Nephron progenitor cell (in vitro differentiated cells): ENCODE results near the gene PIAS1.
"Not testable (repeated sequence)": the region's sequence is repeated elsewhere in the genome, so short reads cannot be mapped to it uniquely, and the experiment has no call there.

Experiments
- DNase-seq: peaks from one replicate; pipeline ENCODE4 v3.0.0; 2021
- H3K27ac Mint-ChIP-seq: 2 replicates; pipeline ENCODE4 v1.8.0; 2021; ENCODE audit warnings: mild to moderate bottlenecking, moderate library complexity, mixed read lengths
- H3K27me3 Mint-ChIP-seq: 2 replicates; pipeline ENCODE4 v1.8.0; 2021; ENCODE audit warnings: mild to moderate bottlenecking, low read depth, mixed read lengths; ENCODE audit not compliant: poor library complexity
- H3K36me3 Mint-ChIP-seq: 2 replicates; pipeline ENCODE4 v1.8.0; 2021; ENCODE audit warnings: low read depth, mixed read lengths
- H3K4me1 Mint-ChIP-seq: 2 replicates; pipeline ENCODE4 v1.8.0; 2021; ENCODE audit warnings: mixed read lengths
- H3K4me3 Mint-ChIP-seq: 2 replicates; pipeline ENCODE4 v1.8.0; 2021; ENCODE audit warnings: mild to moderate bottlenecking, moderate library complexity, mixed read lengths
- H3K9me3 Mint-ChIP-seq: 2 replicates; pipeline ENCODE4 v1.8.0; 2021; ENCODE audit warnings: mild to moderate bottlenecking, moderate library complexity, mixed read lengths
- TF ChIP-seq, protein P1 (sequence below): fragments of 200-600 bp; sonication (generic); IDR thresholded peaks from 2 replicates; pipeline ENCODE4 v1.5.0; 2021; ENCODE audit warnings: antibody characterized with exemption

Gene PIAS1

DNA sequence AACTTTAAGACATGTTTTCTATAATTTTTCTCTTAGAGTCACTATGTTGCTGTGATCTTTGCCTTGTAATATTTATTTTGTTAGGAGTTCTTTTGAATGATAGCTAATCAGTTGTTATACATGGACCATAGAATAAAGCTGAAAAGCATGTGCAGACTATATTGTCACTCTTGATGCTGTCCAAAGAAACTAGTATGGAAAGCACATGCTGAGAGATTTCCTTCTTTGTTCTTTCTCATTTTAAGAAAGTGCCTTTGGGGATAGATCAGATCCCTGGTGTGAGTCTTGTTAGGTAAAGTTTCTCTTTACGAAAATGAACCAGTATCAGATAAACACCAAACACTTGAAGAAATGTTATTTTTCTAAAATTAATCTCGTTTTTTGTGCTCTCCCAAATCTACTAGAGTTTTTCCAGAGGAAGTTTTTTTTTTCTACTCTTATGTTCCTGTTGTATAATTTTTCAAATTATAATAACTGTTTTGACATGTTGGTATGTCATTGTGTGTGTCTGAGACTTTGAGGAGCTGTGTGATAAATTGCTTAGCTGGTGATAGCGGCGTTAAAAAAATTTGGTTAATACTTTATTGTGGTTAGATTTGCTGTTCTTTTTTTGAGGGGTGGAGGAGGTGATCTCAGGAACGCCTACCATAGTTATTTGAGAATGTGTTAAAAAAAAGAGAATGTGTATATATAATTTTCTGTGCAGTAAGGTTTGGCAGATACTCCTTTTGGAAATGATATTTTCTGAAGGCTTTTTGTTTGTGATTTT is 2.2 kb downstream of the PIAS1 start:
- H3K27me3 Mint-ChIP-seq, result peaks cover 4% of the 10 kb centered on the region
- peaks cover 20% of the 10 kb centered on the region for H3K36me3 Mint-ChIP-seq
- H3K4me1 Mint-ChIP-seq, result peaks cover 44% of the 10 kb centered on the region
- no peak for DNase-seq
- peak overlapping the region; percentile 64 for H3K27ac Mint-ChIP-seq
- TF ChIP-seq, protein P1, sequence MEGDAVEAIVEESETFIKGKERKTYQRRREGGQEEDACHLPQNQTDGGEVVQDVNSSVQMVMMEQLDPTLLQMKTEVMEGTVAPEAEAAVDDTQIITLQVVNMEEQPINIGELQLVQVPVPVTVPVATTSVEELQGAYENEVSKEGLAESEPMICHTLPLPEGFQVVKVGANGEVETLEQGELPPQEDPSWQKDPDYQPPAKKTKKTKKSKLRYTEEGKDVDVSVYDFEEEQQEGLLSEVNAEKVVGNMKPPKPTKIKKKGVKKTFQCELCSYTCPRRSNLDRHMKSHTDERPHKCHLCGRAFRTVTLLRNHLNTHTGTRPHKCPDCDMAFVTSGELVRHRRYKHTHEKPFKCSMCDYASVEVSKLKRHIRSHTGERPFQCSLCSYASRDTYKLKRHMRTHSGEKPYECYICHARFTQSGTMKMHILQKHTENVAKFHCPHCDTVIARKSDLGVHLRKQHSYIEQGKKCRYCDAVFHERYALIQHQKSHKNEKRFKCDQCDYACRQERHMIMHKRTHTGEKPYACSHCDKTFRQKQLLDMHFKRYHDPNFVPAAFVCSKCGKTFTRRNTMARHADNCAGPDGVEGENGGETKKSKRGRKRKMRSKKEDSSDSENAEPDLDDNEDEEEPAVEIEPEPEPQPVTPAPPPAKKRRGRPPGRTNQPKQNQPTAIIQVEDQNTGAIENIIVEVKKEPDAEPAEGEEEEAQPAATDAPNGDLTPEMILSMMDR, result no peak
- H3K4me3 Mint-ChIP-seq, result peak overlapping the region; percentile 96
- no peaks in the 10 kb centered on the region for H3K9me3 Mint-ChIP-seq

DNA sequence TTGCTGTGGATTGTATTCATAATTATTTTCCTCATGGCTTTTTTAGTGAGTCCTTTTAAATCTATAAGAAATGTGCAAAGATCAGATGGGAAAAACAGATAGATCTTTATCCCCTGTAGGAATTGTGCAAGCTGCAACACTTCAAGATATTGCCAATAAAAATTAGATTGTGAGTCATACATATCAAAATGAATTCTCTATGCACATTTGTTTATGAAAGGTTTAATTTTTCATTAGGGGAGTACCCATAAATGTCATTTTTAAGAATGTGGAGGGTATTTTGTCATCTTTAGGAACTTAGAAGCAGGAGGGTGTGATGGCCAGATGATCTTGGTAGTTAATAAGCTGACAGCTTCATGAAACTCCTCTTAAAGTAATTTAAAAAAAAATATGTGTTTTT is 2.9 kb downstream of the PIAS1 start:
- Mint-ChIP-seq H3K27me3 (peaks cover 4% of the 10 kb centered on the region), H3K4me1 (peaks cover 51% of the 10 kb centered on the region), H3K36me3 (peaks cover 22% of the 10 kb centered on the region), H3K4me3 (peak overlapping the region; percentile 96), H3K9me3 (no peaks in the 10 kb centered on the region), H3K27ac (no peak overlapping the region)
- TF ChIP-seq, protein P1, result no peak
- DNase-seq, result no peak

DNA sequence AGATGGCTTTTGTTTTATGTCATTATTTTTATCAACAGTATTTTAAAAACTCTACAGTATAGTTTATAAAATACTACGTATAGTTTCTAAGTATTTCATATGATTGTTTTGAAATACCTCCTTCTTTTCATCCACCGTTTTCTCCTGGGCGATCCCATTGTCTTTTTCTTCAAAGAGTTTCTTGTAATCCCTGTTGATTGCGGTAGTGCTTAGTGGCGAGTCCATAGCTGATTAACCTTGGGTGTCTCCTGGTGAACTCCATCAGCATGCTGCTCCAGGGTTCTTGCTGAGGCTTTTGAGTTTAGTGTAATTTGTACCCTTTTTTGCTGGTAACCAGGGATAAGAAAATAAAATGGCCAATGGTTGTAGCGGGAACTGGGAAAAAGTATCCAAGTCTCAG is 3.6 kb downstream of the PIAS1 start:
- no peak for DNase-seq
- no peaks in the 10 kb centered on the region for H3K27me3 Mint-ChIP-seq

DNA sequence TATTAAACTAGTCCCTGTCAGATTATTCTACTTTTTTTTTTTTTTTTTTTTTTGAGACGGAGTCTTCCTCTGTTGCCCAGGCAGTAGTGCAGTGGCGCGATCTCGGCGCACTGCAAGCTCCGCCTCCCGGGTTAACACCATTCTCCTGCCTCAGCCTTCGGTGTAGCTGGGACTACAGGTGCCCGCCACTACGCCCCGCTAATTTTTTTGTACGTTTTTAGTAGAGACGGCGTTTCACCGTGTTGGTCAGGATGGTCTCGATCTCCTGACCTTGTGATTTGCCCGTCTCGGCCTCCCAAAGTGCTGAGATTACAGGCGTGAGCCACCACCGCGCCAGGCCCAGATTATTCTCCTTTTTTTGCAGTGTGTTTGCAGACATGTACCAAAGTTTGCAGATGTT is 4.9 kb downstream of the PIAS1 start:
- Mint-ChIP-seq H3K4me1 (peaks cover 51% of the 10 kb centered on the region), H3K36me3 (peaks cover 22% of the 10 kb centered on the region)
- H3K27ac Mint-ChIP-seq, H3K9me3 Mint-ChIP-seq, H3K27me3 Mint-ChIP-seq, DNase-seq, H3K4me3 Mint-ChIP-seq: not testable (repeated sequence)

More for the DNA sequence above, 3.6 kb downstream of the PIAS1 start:
- no peaks in the 10 kb centered on the region for H3K9me3 Mint-ChIP-seq
- H3K4me3 Mint-ChIP-seq, result peak overlapping the region; percentile 96
- TF ChIP-seq, protein P1, result no peak
- peaks cover 22% of the 10 kb centered on the region for H3K36me3 Mint-ChIP-seq
- peak overlapping the region; percentile 13 for H3K27ac Mint-ChIP-seq
- H3K4me1 Mint-ChIP-seq, result peaks cover 56% of the 10 kb centered on the region

DNA sequence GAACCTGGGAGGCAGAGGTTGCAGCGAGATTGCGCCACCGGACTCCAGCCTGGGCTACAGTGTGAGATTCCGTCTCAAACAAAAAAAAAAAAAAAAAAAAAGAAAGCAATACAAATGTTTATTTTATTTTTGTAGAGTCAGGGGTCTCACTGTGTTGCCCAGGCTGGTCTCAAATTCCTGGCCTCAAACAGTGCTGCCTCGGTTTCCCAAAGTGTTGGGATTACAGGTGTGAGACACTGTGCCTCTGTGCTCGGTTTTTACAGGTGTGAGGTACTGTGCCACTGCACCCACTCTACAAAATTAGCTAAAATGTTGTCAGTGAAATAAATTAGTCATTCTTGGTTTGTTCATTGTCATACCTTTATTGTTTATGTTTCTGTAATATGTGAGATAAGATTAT is 5.5 kb downstream of the PIAS1 start:
- TF ChIP-seq, protein P1, result no peak
- Mint-ChIP-seq H3K27me3 (no peaks in the 10 kb centered on the region), H3K36me3 (peaks cover 22% of the 10 kb centered on the region), H3K4me3 (no peak overlapping the region), H3K27ac (no peak overlapping the region), H3K9me3 (no peaks in the 10 kb centered on the region), H3K4me1 (peaks cover 51% of the 10 kb centered on the region)
- DNase-seq, result no peak

DNA sequence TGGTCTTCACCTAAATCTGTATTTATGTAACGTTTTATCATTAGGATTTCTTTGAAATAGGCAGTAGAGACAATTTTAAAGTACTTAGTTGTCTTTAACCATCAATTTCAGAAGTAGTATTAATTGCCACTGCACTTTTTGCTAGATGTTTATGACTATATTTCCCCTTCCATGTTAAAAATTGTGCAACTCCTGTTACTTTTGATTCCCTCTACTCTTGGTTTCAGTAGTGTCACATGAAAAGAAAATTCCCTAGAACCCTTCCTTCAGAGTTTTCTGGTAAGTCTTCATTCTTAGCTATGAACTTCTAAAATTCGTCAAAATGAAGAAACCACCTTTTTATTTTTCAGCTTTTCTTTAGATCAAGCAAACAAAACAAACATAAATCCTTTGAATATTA is 7.1 kb downstream of the PIAS1 start:
- no peak overlapping the region for H3K27ac Mint-ChIP-seq

More for the DNA sequence above, 7.1 kb downstream of the PIAS1 start:
- Mint-ChIP-seq H3K4me3 (no peak overlapping the region), H3K36me3 (peaks cover 23% of the 10 kb centered on the region), H3K4me1 (peaks cover 41% of the 10 kb centered on the region), H3K27me3 (no peaks in the 10 kb centered on the region), H3K9me3 (no peaks in the 10 kb centered on the region)
- no peak for DNase-seq
- TF ChIP-seq, protein P1, result no peak
